GM12878 (cell line): ENCODE results near the gene EPB41L2. TPM values are rescaled to one million over a fixed set of nuclear protein-coding genes. Genes with fewer than 3 reads are reported as not detected.

ENCODE experiments used
- ATAC-seq: fragments of 200-7000 bp; cut with Tn5 transposase; 3 replicates; pipeline ENCODE4 v1.9.1; 2020; ENCODE audit warnings: mild to moderate bottlenecking, moderate library complexity
- BruUV-seq: library from RNA; stranded (reverse); fragments of 400-500 nt; replicated peaks from 2 replicates; lab custom pipeline; 2021; lab: Mats Ljungman, UMichigan
- CTCF ChIA-PET: fragments of 300-600 bp; sonication (Branson Sonifier 250); formaldehyde crosslinking; extraction: SDS; loops from one replicate; lab custom pipeline; 2021; ENCODE audit warnings: inconsistent platforms; lab: Yijun Ruan, JAX
- POLR2A ChIA-PET: fragments of 350-600 bp; formaldehyde crosslinking; extraction: SDS; loops from one replicate; lab custom pipeline; 2021; ENCODE audit warnings: inconsistent platforms; lab: Charles Lee
- RAD21 ChIA-PET: fragments of 300-600 bp; sonication (Branson Sonifier 250); formaldehyde crosslinking; loops from one replicate; lab custom pipeline; 2023; ENCODE audit warnings: antibody characterized with exemption; ENCODE audit not compliant: unreplicated experiment; lab: Charles Lee
- SMC1A ChIA-PET: fragments of 300-600 bp; sonication (Branson Sonifier 250); formaldehyde crosslinking; loops from one replicate; lab custom pipeline; 2023; ENCODE audit not compliant: unreplicated experiment, uncharacterized antibody; lab: Charles Lee
- DNase-seq: peaks from one replicate; pipeline ENCODE4 v3.0.0-alpha.2; 2011; ENCODE audit warnings: low read depth, low spot score
- FAIRE-seq: peaks from 3 replicates; lab custom pipeline; 2011; peaks lifted over from hg19 to GRCh38; lab: Jason Lieb, UNC
- H2AFZ ChIP-seq: 2 replicates; pipeline ENCODE4 v1.6.0; 2011; ENCODE audit warnings: low read depth, low read length, control low read depth; ENCODE audit not compliant: control insufficient read depth
- H3K27ac ChIP-seq: 2 replicates; pipeline ENCODE4 v1.5.1; 2011; ENCODE audit warnings: control low read depth; ENCODE audit not compliant: control insufficient read depth, insufficient read depth
- H3K27me3 ChIP-seq, 2 experiments: replicated peaks in 1 of 2; 2 replicates each; pipeline versions ENCODE4 v1.6.0 to v1.6.1; 2011; ENCODE audit warnings: low read length in 1 of 2; ENCODE audit not compliant: control insufficient read depth in 2 of 2, insufficient read depth in 2 of 2
- H3K36me3 ChIP-seq, 2 experiments: 2 replicates each; pipeline ENCODE4 v1.5.1; 2011; ENCODE audit warnings: low read length in 1 of 2; ENCODE audit not compliant: control insufficient read depth in 2 of 2, insufficient read depth in 2 of 2
- H3K4me1 ChIP-seq: 2 replicates; pipeline ENCODE4 v1.6.1; 2011; ENCODE audit warnings: mild to moderate bottlenecking, low read length, moderate library complexity, mixed read lengths; ENCODE audit not compliant: control insufficient read depth, insufficient read depth
- H3K4me2 ChIP-seq: 2 replicates; pipeline ENCODE4 v1.6.0; 2011; ENCODE audit warnings: control low read depth; ENCODE audit not compliant: control insufficient read depth, insufficient read depth
- H3K4me3 ChIP-seq: fragments of 200-600 bp; sonication (generic); 2 replicates; pipeline ENCODE4 v1.5.1; 2016
- H3K79me2 ChIP-seq: 2 replicates; pipeline ENCODE4 v1.6.0; 2011; ENCODE audit warnings: low read length; ENCODE audit not compliant: control insufficient read depth, insufficient read depth
- H3K9ac ChIP-seq: 2 replicates; pipeline ENCODE4 v1.8.0; 2011; ENCODE audit warnings: low read length, control low read depth, mixed read lengths; ENCODE audit not compliant: control insufficient read depth, insufficient read depth
- H3K9me3 ChIP-seq: replicated peaks from 3 replicates; pipeline ENCODE4 v1.5.1; 2011; ENCODE audit warnings: mild to moderate bottlenecking, low read length; ENCODE audit not compliant: control insufficient read depth, insufficient read depth
- H4K20me1 ChIP-seq: 2 replicates; pipeline ENCODE4 v1.6.0; 2011; ENCODE audit not compliant: control insufficient read depth, insufficient read depth
- CBFB ChIP-seq: IDR thresholded peaks from 2 replicates; pipeline ENCODE4 v1.6.1; 2016; ENCODE audit warnings: antibody characterized with exemption, low read depth
- EED ChIP-seq: sonication (generic); IDR thresholded peaks from 2 replicates; pipeline ENCODE4 v1.6.1; 2016; ENCODE audit warnings: antibody characterized with exemption, low read depth
- REST ChIP-seq: IDR thresholded peaks from 2 replicates; pipeline ENCODE4 v1.6.1; 2012; ENCODE audit warnings: mild to moderate bottlenecking, low read depth, low read length
- SIX5 ChIP-seq: IDR thresholded peaks from 2 replicates; pipeline ENCODE4 v1.6.1; 2011; ENCODE audit warnings: mild to moderate bottlenecking, low read depth, low read length, moderate library complexity; ENCODE audit not compliant: severe bottlenecking
- ZNF592 ChIP-seq: fragments of 450-650 bp; IDR thresholded peaks from 2 replicates; pipeline ENCODE4 v1.6.1; 2017; ENCODE audit warnings: mild to moderate bottlenecking, moderate library complexity
- WGBS: methylation state at CpG from one replicate; pipeline ENCODE4 v1.1.6; 2016; ENCODE audit warnings: low lambda C conversion rate; ENCODE audit not compliant: insufficient replicate concordance, insufficient coverage; ENCODE audit errors: missing lambda C conversion rate; 5-methylcytosine and 5-hydroxymethylcytosine counted together
- in situ Hi-C: fragments of 300-500 bp; cut with MboI; formaldehyde crosslinking; loops from 9 replicates; pipeline ENCODE4 v1.14.3; 2018; ENCODE audit warnings: mixed read lengths
- intact Hi-C: fragments of 100-400 bp; cut with micrococcal nuclease; formaldehyde crosslinking; loops from one replicate; pipeline ENCODE4 v1.14.2; 2022; ENCODE audit not compliant: unreplicated experiment
- polyA plus RNA-seq, 11 experiments: library from polyadenylated mRNA; depleted of rRNA in 4 of 11; unstranded in 6 of 11; stranded (reverse) in 5 of 11; fragments of >200 nt; fragmentation: Nextera tagmentation in 4 of 11; fragmentation: Illumina TruSeq in 1 of 11; extraction: Ambion mirVana in 4 of 11; extraction: Trizol in 1 of 11; gene quantifications; 1 replicate in 1 of 11; 2 replicates in 10 of 11; pipeline versions ENCODE4 v1.2.1 to v1.2.3, GENCODE V29; 2011 to 2016; ENCODE audit warnings: inconsistent platforms in 2 of 11, missing spikeins in 2 of 11, low read depth in 1 of 11
- total RNA-seq, 4 experiments: library from RNA; depleted of rRNA in 3 of 4; stranded (reverse); fragments of >200 nt in 3 of 4; fragmentation: Illumina TruSeq in 1 of 4; extraction: Trizol in 1 of 4; gene quantifications; 2 replicates each; pipeline versions ENCODE4 v1.2.1 to v1.2.3, GENCODE V29; 2013 to 2021

EPB41L2 gene
- total and polyA plus RNA-seq, 10 of the 15 experiments (the other 5 are each of a cell fraction or from before 2014, with no cell fraction given): 7.4 to 41.6 (median 19.0) TPM

GRCh38 chr6:130893766-130894165 lies 169.3 kb downstream of the EPB41L2 start:
- ATAC-seq: no peak
- no TSS peak for BruUV-seq
- Histone ChIP-seq H3K27ac (no peak overlapping the region), H3K9ac (no peak overlapping the region), H3K36me3 (peaks cover 0 to 4% of the 10 kb centered on the region in 2 experiments; a peak in 3 of 4 replicates), H3K27me3 (no peaks in the 10 kb centered on the region), H2AFZ (no peak overlapping the region), H3K79me2 (no peaks in the 10 kb centered on the region), H3K4me2 (no peak overlapping the region), H3K4me3 (no peak overlapping the region), H4K20me1 (no peaks in the 10 kb centered on the region), H3K9me3 (no peaks in the 10 kb centered on the region), H3K4me1 (no peaks in the 10 kb centered on the region)
- TF ChIP-seq CBFB: no peak
- ChIA-PET POLR2A (no interaction called here), CTCF (interaction anchor here (1.2 to 15.9 kb wide), 3 partner anchors 9 to 221 kb away, joined by 4 to 365 read pairs (median 5); no protein-coding TSS in a partner anchor), SMC1A (interaction anchor here (1.2 to 17.6 kb wide), 3 partner anchors 9 to 223 kb away, joined by 4 to 301 read pairs (median 18); no protein-coding TSS in a partner anchor), RAD21 (interaction anchor here (2.6 kb wide), 1 partner anchor 9 kb away, joined by 10 read pairs; no protein-coding TSS in a partner anchor)
- 43% methylated on average over 2 of the region's 2 CpGs for WGBS
- intact Hi-C loops: no loop called here
- no peak for FAIRE-seq
- in situ Hi-C loops: no loop called here
- no peak for DNase-seq

- Histone ChIP-seq H3K36me3 (peaks cover 0 to 4% of the 10 kb centered on the region in 2 experiments; a peak in 3 of 4 replicates), H3K4me2 (no peak overlapping the region), H3K27ac (no peak overlapping the region), H3K4me3 (no peak overlapping the region), H3K27me3 (no peaks in the 10 kb centered on the region), H3K4me1 (no peaks in the 10 kb centered on the region), H2AFZ (no peak overlapping the region), H3K79me2 (no peaks in the 10 kb centered on the region), H3K9me3 (no peaks in the 10 kb centered on the region), H3K9ac (no peak overlapping the region), H4K20me1 (no peaks in the 10 kb centered on the region)
- no peak for FAIRE-seq
- WGBS: 70% methylated on average over 2 of the region's 2 CpGs
- RAD21 ChIA-PET: interaction anchor here (3.5 kb wide), 1 partner anchor 223 kb away, joined by 36 read pairs; no protein-coding TSS in a partner anchor
- intact Hi-C loops: no loop called here
- no TSS peak for BruUV-seq
- SMC1A ChIA-PET: interaction anchor here (0.8 to 17.6 kb wide), 3 partner anchors 8 to 223 kb away, joined by 4 to 301 read pairs (median 18); no protein-coding TSS in a partner anchor
- ATAC-seq: no peak
- DNase-seq: no peak
- in situ Hi-C loops: no loop called here
- POLR2A ChIA-PET: no interaction called here
- CTCF ChIA-PET: interaction anchor here (1.2 to 15.9 kb wide), 4 partner anchors 8 to 222 kb away, joined by 4 to 365 read pairs (median 4); no protein-coding TSS in a partner anchor
- no peak for TF ChIP-seq REST
- TF ChIP-seq ZNF592: no peak
- TF ChIP-seq EED: no peak
- no peak for TF ChIP-seq SIX5
These were observed 169.8 kb downstream of the EPB41L2 start for GRCh38 chr6:130893277-130893676.
